ENCODE results near the gene VEZT.

VEZT gene

DNA sequence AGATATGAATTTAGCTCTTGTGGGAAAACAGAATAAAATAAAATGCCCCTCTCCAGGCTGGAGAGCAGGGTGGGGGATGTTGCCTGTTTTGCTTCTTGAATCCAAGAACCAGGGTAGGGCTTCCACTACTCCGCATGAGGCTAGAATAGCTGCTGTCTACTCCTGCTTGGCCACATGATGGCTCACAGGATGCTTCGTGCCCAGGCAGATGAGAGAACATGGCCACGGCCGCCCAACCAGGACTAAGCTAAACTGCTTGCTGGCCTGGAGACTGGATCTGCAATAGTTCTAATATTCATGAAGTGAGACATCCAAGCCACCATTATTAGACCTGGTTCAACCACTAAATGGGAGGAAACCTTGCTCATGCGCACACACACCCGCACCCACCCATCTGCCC, 134.1 kb downstream of the VEZT start:
- H3K4me1 ChIP-seq (ENCODE audit: low read depth, poor library complexity, severe bottlenecking) = no peaks in the 10 kb centered on the region
- no peak overlapping the region for H3K4me2 ChIP-seq
- no peaks in the 10 kb centered on the region for H3K36me3 ChIP-seq (ENCODE audit: insufficient read depth)
- H4K20me1 ChIP-seq (ENCODE audit: insufficient read depth) = no peaks in the 10 kb centered on the region
- H3K9ac ChIP-seq = no peak overlapping the region
- H3K4me3 ChIP-seq (IDR thresholded peaks at IDR 0.05; ENCODE audit: insufficient read depth, low read depth, low read length) = no peak overlapping the region
- H3K27ac ChIP-seq = no peak overlapping the region
- H3K27me3 ChIP-seq (ENCODE audit: insufficient read depth, low read depth) = no peaks in the 10 kb centered on the region
- no peak overlapping the region for H2AFZ ChIP-seq (ENCODE audit: low read depth)
- TF ChIP-seq, protein P1, sequence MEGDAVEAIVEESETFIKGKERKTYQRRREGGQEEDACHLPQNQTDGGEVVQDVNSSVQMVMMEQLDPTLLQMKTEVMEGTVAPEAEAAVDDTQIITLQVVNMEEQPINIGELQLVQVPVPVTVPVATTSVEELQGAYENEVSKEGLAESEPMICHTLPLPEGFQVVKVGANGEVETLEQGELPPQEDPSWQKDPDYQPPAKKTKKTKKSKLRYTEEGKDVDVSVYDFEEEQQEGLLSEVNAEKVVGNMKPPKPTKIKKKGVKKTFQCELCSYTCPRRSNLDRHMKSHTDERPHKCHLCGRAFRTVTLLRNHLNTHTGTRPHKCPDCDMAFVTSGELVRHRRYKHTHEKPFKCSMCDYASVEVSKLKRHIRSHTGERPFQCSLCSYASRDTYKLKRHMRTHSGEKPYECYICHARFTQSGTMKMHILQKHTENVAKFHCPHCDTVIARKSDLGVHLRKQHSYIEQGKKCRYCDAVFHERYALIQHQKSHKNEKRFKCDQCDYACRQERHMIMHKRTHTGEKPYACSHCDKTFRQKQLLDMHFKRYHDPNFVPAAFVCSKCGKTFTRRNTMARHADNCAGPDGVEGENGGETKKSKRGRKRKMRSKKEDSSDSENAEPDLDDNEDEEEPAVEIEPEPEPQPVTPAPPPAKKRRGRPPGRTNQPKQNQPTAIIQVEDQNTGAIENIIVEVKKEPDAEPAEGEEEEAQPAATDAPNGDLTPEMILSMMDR (conservative IDR thresholded peaks at IDR 0.05; ENCODE audit: low read depth, low read length) = no peak
- H3K79me2 ChIP-seq (ENCODE audit: insufficient read depth, low read depth) = no peaks in the 10 kb centered on the region
